ENCODE results near the gene SAMD5.

Gene SAMD5

DNA sequence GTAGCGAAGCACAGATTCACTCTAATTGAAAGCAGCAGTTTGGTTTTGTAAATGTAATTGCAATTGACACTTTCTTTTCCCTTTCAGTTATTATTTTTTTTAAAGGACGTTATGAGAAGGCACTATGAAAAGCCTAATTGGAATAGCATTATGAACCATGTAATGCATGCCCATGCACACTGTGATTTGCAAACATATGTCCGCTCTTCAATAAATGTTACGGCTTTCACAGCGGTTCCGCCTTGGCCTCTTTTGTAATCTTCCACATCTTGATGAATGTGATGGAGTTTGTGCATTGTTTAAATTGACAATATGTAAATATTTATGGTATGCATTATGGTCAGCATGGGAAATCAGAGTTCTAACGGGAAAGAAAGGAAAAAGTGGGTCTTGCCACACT, 61.3 kb downstream of the SAMD5 start:
- TF ChIP-seq POLR2AphosphoS5 (IDR thresholded peaks at IDR 0.05; ENCODE audit: low read depth, low read length) (no peak), FOXP2 (optimal IDR thresholded peaks at IDR 0.05; ENCODE audit: borderline replicate concordance, extremely low read depth, extremely low read length, insufficient read depth) (no peak), TAF1 (IDR thresholded peaks at IDR 0.05; ENCODE audit: borderline replicate concordance, insufficient read depth, low read length) (no peak), SIN3A (IDR thresholded peaks at IDR 0.05; ENCODE audit: borderline replicate concordance, insufficient read depth, low read length) (no peak)
- TF ChIP-seq, protein P1, sequence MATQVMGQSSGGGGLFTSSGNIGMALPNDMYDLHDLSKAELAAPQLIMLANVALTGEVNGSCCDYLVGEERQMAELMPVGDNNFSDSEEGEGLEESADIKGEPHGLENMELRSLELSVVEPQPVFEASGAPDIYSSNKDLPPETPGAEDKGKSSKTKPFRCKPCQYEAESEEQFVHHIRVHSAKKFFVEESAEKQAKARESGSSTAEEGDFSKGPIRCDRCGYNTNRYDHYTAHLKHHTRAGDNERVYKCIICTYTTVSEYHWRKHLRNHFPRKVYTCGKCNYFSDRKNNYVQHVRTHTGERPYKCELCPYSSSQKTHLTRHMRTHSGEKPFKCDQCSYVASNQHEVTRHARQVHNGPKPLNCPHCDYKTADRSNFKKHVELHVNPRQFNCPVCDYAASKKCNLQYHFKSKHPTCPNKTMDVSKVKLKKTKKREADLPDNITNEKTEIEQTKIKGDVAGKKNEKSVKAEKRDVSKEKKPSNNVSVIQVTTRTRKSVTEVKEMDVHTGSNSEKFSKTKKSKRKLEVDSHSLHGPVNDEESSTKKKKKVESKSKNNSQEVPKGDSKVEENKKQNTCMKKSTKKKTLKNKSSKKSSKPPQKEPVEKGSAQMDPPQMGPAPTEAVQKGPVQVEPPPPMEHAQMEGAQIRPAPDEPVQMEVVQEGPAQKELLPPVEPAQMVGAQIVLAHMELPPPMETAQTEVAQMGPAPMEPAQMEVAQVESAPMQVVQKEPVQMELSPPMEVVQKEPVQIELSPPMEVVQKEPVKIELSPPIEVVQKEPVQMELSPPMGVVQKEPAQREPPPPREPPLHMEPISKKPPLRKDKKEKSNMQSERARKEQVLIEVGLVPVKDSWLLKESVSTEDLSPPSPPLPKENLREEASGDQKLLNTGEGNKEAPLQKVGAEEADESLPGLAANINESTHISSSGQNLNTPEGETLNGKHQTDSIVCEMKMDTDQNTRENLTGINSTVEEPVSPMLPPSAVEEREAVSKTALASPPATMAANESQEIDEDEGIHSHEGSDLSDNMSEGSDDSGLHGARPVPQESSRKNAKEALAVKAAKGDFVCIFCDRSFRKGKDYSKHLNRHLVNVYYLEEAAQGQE (IDR thresholded peaks at IDR 0.05; ENCODE audit: insufficient read depth in 1 of 2, low read depth in 2 of 2, low read length in 2 of 2), result no peak

DNA sequence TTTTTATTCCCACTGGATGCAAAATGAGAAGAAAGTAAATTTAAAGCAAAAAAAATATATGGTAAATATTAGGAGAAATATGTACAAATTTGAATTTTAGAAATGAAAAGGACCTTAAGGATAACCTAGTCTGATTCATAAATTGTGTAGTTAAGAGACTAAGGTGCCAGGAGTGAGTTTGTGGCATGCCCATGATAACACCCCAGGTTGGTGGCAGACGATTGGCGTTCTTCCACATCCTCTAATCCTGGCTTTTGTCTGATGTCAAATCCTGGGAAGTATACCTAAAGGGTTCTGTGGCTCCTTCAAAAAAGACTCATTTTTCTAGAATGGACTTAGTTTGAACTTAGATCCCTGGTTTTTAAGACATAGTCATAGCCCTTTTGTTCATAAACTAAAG, 62.2 kb downstream of the SAMD5 start:
- TF ChIP-seq, protein P1 (IDR thresholded peaks at IDR 0.05; ENCODE audit: insufficient read depth in 1 of 2, low read depth in 2 of 2, low read length in 2 of 2), result no peak
- TF ChIP-seq SIN3A (IDR thresholded peaks at IDR 0.05; ENCODE audit: borderline replicate concordance, insufficient read depth, low read length) (no peak), POLR2AphosphoS5 (IDR thresholded peaks at IDR 0.05; ENCODE audit: low read depth, low read length) (no peak), FOXP2 (optimal IDR thresholded peaks at IDR 0.05; ENCODE audit: borderline replicate concordance, extremely low read depth, extremely low read length, insufficient read depth) (no peak), TAF1 (IDR thresholded peaks at IDR 0.05; ENCODE audit: borderline replicate concordance, insufficient read depth, low read length) (no peak)

DNA sequence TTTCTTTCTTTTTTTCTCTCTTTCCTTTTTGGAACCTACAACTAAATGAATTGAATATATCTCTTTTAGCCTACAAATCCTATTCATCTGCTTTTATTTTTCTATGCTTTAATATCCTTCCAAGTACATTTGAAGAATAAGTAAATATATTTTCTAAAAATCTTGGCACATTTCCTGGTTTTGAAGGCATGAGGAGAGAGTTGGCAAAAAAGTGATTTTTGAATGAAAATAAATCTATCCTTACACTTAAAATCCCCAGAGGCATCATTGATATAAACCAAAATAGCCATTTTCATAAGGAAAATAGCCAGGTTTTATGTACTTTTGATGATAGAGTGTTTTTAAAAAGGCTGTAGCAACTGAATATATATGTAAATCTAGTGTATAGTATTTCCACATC, 69.0 kb downstream of the SAMD5 start:
- TF ChIP-seq, protein P1 (IDR thresholded peaks at IDR 0.05; ENCODE audit: insufficient read depth in 1 of 2, low read depth in 2 of 2, low read length in 2 of 2), result no peak
- TF ChIP-seq SIN3A (IDR thresholded peaks at IDR 0.05; ENCODE audit: borderline replicate concordance, insufficient read depth, low read length) (no peak), TAF1 (IDR thresholded peaks at IDR 0.05; ENCODE audit: borderline replicate concordance, insufficient read depth, low read length) (no peak), POLR2AphosphoS5 (IDR thresholded peaks at IDR 0.05; ENCODE audit: low read depth, low read length) (no peak), FOXP2 (optimal IDR thresholded peaks at IDR 0.05; ENCODE audit: borderline replicate concordance, extremely low read depth, extremely low read length, insufficient read depth) (no peak)

DNA sequence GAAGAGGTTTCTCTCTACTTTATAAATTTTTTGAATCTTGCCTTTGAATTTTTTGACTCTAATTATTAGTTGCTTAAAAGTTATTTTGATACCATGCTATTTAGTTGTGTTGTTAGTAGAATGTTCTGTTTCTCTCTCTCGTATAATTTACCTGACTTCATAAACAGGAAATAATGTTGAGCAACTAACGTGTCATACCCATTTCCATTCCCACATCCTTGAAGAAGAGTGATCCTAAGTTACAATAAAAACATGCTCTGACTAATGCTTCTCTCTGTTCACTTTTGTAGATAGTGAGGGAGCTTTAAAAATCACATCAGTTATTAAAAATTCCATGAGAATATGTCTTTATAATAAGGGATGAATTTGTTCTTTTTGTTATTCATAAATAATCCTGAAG, 69.7 kb downstream of the SAMD5 start:
- no peak for TF ChIP-seq FOXP2 (optimal IDR thresholded peaks at IDR 0.05; ENCODE audit: borderline replicate concordance, extremely low read depth, extremely low read length, insufficient read depth)
- TF ChIP-seq TAF1 (IDR thresholded peaks at IDR 0.05; ENCODE audit: borderline replicate concordance, insufficient read depth, low read length), result no peak
- TF ChIP-seq POLR2AphosphoS5 (IDR thresholded peaks at IDR 0.05; ENCODE audit: low read depth, low read length), result no peak
- no peak for TF ChIP-seq SIN3A (IDR thresholded peaks at IDR 0.05; ENCODE audit: borderline replicate concordance, insufficient read depth, low read length)
- TF ChIP-seq, protein P1 (IDR thresholded peaks at IDR 0.05; ENCODE audit: insufficient read depth in 1 of 2, low read depth in 2 of 2, low read length in 2 of 2), result no peak

DNA sequence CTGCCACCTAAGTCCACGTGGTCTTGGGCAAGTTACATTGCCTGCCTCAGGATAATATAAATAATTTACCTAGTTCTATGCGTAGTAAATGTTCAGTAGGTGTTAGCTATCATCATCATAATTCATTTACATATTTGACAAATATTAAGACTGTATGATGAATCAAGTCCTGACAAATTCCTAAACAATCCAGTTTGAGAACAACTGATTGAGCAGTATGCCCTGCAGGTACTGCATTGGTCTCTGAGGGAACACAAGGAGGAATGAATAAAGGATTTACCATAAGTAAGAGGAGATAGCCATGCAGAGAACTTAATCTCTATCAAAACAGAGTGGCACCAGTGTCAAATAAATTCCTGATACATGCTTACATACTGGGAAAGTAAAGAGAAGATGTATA, 70.4 kb downstream of the SAMD5 start:
- TF ChIP-seq, protein P1 (IDR thresholded peaks at IDR 0.05; ENCODE audit: insufficient read depth in 1 of 2, low read depth in 2 of 2, low read length in 2 of 2), result no peak
- TF ChIP-seq SIN3A (IDR thresholded peaks at IDR 0.05; ENCODE audit: borderline replicate concordance, insufficient read depth, low read length), result no peak
- TF ChIP-seq TAF1 (IDR thresholded peaks at IDR 0.05; ENCODE audit: borderline replicate concordance, insufficient read depth, low read length), result no peak
- TF ChIP-seq FOXP2 (optimal IDR thresholded peaks at IDR 0.05; ENCODE audit: borderline replicate concordance, extremely low read depth, extremely low read length, insufficient read depth), result no peak
- no peak for TF ChIP-seq POLR2AphosphoS5 (IDR thresholded peaks at IDR 0.05; ENCODE audit: low read depth, low read length)
